ENCODE measurements around the gene GRIN2D.

GRCh38 chr19:48421548-48421947 is 28.1 kb downstream of the GRIN2D start:
- TF ChIP-seq, protein P1, sequence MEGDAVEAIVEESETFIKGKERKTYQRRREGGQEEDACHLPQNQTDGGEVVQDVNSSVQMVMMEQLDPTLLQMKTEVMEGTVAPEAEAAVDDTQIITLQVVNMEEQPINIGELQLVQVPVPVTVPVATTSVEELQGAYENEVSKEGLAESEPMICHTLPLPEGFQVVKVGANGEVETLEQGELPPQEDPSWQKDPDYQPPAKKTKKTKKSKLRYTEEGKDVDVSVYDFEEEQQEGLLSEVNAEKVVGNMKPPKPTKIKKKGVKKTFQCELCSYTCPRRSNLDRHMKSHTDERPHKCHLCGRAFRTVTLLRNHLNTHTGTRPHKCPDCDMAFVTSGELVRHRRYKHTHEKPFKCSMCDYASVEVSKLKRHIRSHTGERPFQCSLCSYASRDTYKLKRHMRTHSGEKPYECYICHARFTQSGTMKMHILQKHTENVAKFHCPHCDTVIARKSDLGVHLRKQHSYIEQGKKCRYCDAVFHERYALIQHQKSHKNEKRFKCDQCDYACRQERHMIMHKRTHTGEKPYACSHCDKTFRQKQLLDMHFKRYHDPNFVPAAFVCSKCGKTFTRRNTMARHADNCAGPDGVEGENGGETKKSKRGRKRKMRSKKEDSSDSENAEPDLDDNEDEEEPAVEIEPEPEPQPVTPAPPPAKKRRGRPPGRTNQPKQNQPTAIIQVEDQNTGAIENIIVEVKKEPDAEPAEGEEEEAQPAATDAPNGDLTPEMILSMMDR (IDR thresholded peaks at IDR 0.05) = no peak
- TF ChIP-seq POLR2A (IDR thresholded peaks at IDR 0.05) = no peak
